Lung (tissue), 12 donors: ENCODE results near the gene DNAL1. TPM values are rescaled to one million over a fixed set of nuclear protein-coding genes. Genes with fewer than 3 reads are reported as not detected.

ENCODE experiments used
- ATAC-seq: fragments of 200-7000 bp; cut with Tn5 transposase; one replicate; pipeline ENCODE4 v1.9.1; 2020; ENCODE audit warnings: moderate number of reproducible peaks; ENCODE audit not compliant: insufficient read depth, low FRiP score
- DNase-seq, 3 donors: peaks; one replicate each; pipeline ENCODE4 v3.0.0-alpha.2; 2013 to 2017
- H3K27ac ChIP-seq, 2 donors: one replicate each; pipeline ENCODE4 v1.5.1; 2013; ENCODE audit warnings: mild to moderate bottlenecking in 2 of 2, moderate library complexity in 2 of 2, control low read depth in 1 of 2, inconsistent platforms in 1 of 2, low read depth in 1 of 2, low read length in 1 of 2
- H3K27me3 ChIP-seq, 3 donors: one replicate each; pipeline ENCODE4 v1.5.1; 2013; ENCODE audit warnings: low read length in 2 of 3; ENCODE audit not compliant: control insufficient read depth in 3 of 3, insufficient read depth in 3 of 3
- H3K36me3 ChIP-seq, 4 donors: one replicate each; pipeline ENCODE4 v1.5.1; 2013; ENCODE audit warnings: low read length in 4 of 4, mild to moderate bottlenecking in 1 of 4, moderate library complexity in 1 of 4; ENCODE audit not compliant: control insufficient read depth in 4 of 4, insufficient read depth in 4 of 4
- H3K4me1 ChIP-seq, 5 donors: one replicate each; pipeline ENCODE4 v1.5.1; 2013; ENCODE audit warnings: low read length in 5 of 5, mild to moderate bottlenecking in 2 of 5, moderate library complexity in 1 of 5; ENCODE audit not compliant: control insufficient read depth in 5 of 5, insufficient read depth in 5 of 5
- H3K4me3 ChIP-seq: one replicate; pipeline ENCODE4 v1.5.1; 2013; ENCODE audit warnings: mild to moderate bottlenecking, control low read depth, moderate library complexity
- H3K9ac ChIP-seq, 2 donors: one replicate each; pipeline ENCODE4 v1.5.1; 2013; ENCODE audit warnings: low read length in 2 of 2, control low read depth in 1 of 2; ENCODE audit not compliant: insufficient read depth in 1 of 2
- H3K9me3 ChIP-seq, 4 donors: one replicate each; pipeline ENCODE4 v1.5.1; 2013; ENCODE audit warnings: low read length in 3 of 4, mild to moderate bottlenecking in 1 of 4, moderate library complexity in 1 of 4; ENCODE audit not compliant: control insufficient read depth in 4 of 4, insufficient read depth in 3 of 4
- WGBS, 2 donors: extraction: QIAGEN DNeasy Blood & Tissue Kit; methylation state at CpG; one replicate each; pipeline ENCODE4 v1.1.7; 2013; 5-methylcytosine and 5-hydroxymethylcytosine counted together
- polyA plus RNA-seq, 2 donors: library from polyadenylated mRNA; stranded (reverse); fragments of 200-250 nt; gene quantifications; one replicate each; pipeline ENCODE4 v1.2.1, GENCODE V29; 2013
- total RNA-seq, 2 donors: library from RNA; depleted of rRNA in 1 of 2; stranded (reverse); fragments of >200 nt in 1 of 2; gene quantifications; one replicate each; pipeline ENCODE4 v1.2.1, GENCODE V29; 2014 to 2021
- TF ChIP-seq, protein P1 (sequence below): IDR thresholded peaks from 2 replicates; pipeline ENCODE4 v1.5.1; 2012; ENCODE audit warnings: mild to moderate bottlenecking; ENCODE audit errors: control extremely low read depth, extremely low read depth
- donor health status: control.
- donor health status: control.
- donor health status: Bipolar disorder and iron deficiency.
- donor health status: healthy.
- donor health status: DM: yes; HTN: yes; CAD: no.

Gene DNAL1
- total and polyA plus RNA-seq, 4 donors = 5.7 to 25.5 (median 16.6) TPM

DNA sequence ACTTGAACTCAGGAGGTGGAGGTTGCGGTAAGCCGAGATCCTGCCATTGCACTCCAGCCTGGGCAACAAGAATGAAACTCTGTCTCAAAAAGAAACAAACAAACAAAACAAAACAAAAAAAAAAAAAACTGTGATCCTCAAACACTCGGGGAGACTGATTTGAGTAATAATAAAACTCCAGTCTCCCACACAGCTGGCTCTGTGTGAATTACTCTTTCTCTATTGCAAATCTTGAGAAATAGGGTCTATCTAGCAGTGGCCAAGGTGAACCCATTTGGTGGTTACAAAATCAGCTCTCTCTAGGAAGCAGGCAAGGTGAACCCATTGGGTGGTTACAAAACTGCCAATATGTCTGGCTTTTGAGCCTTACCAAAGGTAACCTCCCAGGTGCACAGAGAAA is 38.5 kb upstream of the DNAL1 start:
- H3K4me1 ChIP-seq = no peaks in the 10 kb centered on the region
- no peaks in the 10 kb centered on the region for H3K27me3 ChIP-seq
- H3K36me3 ChIP-seq = no peaks in the 10 kb centered on the region
- no peak for ATAC-seq
- DNase-seq = no peak
- 91 to 96% methylated on average over 3 of the region's 3 CpGs for WGBS, 2 donors
- TF ChIP-seq, protein P1, sequence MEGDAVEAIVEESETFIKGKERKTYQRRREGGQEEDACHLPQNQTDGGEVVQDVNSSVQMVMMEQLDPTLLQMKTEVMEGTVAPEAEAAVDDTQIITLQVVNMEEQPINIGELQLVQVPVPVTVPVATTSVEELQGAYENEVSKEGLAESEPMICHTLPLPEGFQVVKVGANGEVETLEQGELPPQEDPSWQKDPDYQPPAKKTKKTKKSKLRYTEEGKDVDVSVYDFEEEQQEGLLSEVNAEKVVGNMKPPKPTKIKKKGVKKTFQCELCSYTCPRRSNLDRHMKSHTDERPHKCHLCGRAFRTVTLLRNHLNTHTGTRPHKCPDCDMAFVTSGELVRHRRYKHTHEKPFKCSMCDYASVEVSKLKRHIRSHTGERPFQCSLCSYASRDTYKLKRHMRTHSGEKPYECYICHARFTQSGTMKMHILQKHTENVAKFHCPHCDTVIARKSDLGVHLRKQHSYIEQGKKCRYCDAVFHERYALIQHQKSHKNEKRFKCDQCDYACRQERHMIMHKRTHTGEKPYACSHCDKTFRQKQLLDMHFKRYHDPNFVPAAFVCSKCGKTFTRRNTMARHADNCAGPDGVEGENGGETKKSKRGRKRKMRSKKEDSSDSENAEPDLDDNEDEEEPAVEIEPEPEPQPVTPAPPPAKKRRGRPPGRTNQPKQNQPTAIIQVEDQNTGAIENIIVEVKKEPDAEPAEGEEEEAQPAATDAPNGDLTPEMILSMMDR = no peak
- no peak overlapping the region for H3K27ac ChIP-seq
- H3K9me3 ChIP-seq = no peaks in the 10 kb centered on the region
- no peak overlapping the region for H3K9ac ChIP-seq
- no peak overlapping the region for H3K4me3 ChIP-seq

DNA sequence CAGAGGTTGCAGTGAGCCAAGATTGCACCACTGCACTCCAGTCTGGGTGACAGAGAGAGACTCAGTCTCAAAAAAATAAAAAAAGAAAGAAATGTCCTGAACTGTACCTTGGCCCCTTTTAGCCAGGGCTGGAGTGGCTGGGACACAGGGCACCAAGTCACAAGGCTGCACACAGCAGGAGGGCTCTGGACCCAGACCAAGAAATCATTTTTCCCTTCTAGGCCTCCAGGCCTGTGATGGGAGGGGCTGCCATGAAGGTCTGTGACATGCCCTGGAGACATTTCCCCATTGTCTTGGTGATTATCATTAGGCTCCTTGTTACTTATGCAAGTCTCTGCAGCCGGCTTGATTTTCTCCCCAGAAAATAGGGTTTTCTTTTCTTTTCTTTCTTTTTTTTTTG is 37.5 kb upstream of the DNAL1 start:
- H3K9ac ChIP-seq = no peak overlapping the region
- TF ChIP-seq, protein P1 = no peak
- WGBS, 2 donors = 92 to 96% methylated on average over 1 of the region's 1 CpG
- H3K9me3 ChIP-seq = no peaks in the 10 kb centered on the region
- H3K27ac ChIP-seq = no peak overlapping the region
- H3K4me1 ChIP-seq = no peaks in the 10 kb centered on the region
- H3K4me3 ChIP-seq = no peak overlapping the region
- no peaks in the 10 kb centered on the region for H3K27me3 ChIP-seq
- no peak for ATAC-seq
- no peak for DNase-seq
- no peaks in the 10 kb centered on the region for H3K36me3 ChIP-seq

DNA sequence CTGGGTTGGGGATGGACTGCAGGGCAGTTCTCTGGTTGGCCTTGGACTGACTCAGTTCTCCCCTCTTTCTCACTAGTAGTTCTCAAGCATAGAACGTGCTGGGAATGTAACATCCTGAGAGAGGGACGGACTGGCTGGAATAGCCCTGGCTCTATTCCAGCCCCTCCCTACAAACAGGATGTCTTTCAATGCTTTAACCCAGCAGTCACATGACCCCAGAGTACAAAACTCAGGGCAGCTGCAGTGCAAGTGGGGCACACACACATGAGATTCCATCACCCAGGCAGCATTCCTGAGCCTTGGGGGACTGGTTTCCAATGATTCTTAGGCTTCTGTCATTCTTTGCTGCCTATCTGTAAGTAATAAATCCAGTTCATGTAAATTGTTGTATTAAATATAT is 34.1 kb upstream of the DNAL1 start:
- Histone ChIP-seq H3K36me3 (no peaks in the 10 kb centered on the region), H3K9ac (no peak overlapping the region), H3K27ac (no peak overlapping the region), H3K4me3 (no peak overlapping the region), H3K9me3 (no peaks in the 10 kb centered on the region), H3K27me3 (no peaks in the 10 kb centered on the region), H3K4me1 (peaks cover 0 to 2% (median 0%) of the 10 kb centered on the region in 5 donors)
- ATAC-seq (no peak), DNase-seq (peak in 2 of 3 donors; percentile 22 to 44)
- TF ChIP-seq, protein P1 = no peak
- WGBS, 2 donors = 33 to 57% methylated on average over 2 of the region's 2 CpGs
